HFFc6 (cell line): ENCODE measurements around the gene PLTP. TPM values are rescaled to one million over a fixed set of nuclear protein-coding genes. Genes with fewer than 3 reads are reported as not detected.
A peak's percentile ranks its signal among the peaks of the same experiment; 100 is the strongest.

Experiments
- DNase-seq: peaks from one replicate; pipeline ENCODE4 v3.0.0-alpha.2; 2018
- H3K27ac Mint-ChIP-seq: 2 replicates; pipeline ENCODE4 v1.8.0; 2020; ENCODE audit warnings: mild to moderate bottlenecking, mixed read lengths
- H3K27me3 Mint-ChIP-seq: 2 replicates; pipeline ENCODE4 v1.8.0; 2021; ENCODE audit warnings: mild to moderate bottlenecking, moderate library complexity, mixed read lengths; ENCODE audit not compliant: insufficient read depth
- H3K36me3 Mint-ChIP-seq: 2 replicates; pipeline ENCODE4 v1.8.0; 2021; ENCODE audit warnings: low read depth, mixed read lengths
- H3K4me1 Mint-ChIP-seq: 2 replicates; pipeline ENCODE4 v1.8.0; 2020; ENCODE audit warnings: low read depth, mixed read lengths
- H3K4me3 Mint-ChIP-seq: 2 replicates; pipeline ENCODE4 v1.8.0; 2020; ENCODE audit warnings: mild to moderate bottlenecking, moderate library complexity, mixed read lengths
- H3K9me3 Mint-ChIP-seq: 2 replicates; pipeline ENCODE4 v1.8.0; 2020; ENCODE audit warnings: mild to moderate bottlenecking, mixed read lengths
- CTCF ChIP-seq: fragments of 200-600 bp; sonication (generic); IDR thresholded peaks from 2 replicates; pipeline ENCODE4 v1.5.0; 2021; ENCODE audit warnings: antibody characterized with exemption, mild to moderate bottlenecking
- total RNA-seq, 6 experiments: library from RNA; stranded (reverse); fragmentation: NEBNext Ultra II Directional; extraction: Animal tissue kit (Norgen Biotek cat#: 25700); gene quantifications; 2 replicates in 1 of 6; 3 replicates in 5 of 6; pipeline ENCODE4 v1.2.3, GENCODE V29; 2021

Gene PLTP
- total RNA-seq, 6 experiments from 2014 or later = 8.3 to 13.6 (median 11.1) TPM

DNA sequence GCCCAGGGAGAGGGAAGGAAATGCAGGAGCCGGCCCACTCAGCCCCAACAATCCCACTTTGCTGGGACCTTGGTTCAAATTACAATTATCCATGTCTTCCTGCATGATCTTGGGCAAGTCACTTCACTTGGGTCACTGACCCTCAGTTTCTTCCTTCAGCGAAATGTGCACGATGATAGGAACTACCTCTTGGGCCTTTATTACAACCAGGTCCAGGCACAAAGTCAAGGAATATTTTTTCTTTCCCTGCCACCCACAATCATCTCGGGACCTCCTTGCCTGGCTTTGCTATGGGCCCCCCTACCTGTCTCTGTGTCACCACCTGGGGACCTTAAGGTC is 358 bp upstream of the PLTP start:
- Mint-ChIP-seq H3K4me3 (peak overlapping the region; percentile 85), H3K4me1 (peaks cover 20% of the 10 kb centered on the region), H3K27ac (peak overlapping the region; percentile 60), H3K9me3 (no peaks in the 10 kb centered on the region), H3K36me3 (peaks cover 5% of the 10 kb centered on the region), H3K27me3 (peaks cover 8% of the 10 kb centered on the region)
- no peak for DNase-seq
- TF ChIP-seq CTCF = no peak

GRCh38 chr20:45910670-45911485 is 1.1 kb downstream of the PLTP start:
- Mint-ChIP-seq H3K27ac (peak overlapping the region; percentile 80), H3K4me3 (peak overlapping the region; percentile 85), H3K27me3 (peaks cover 8% of the 10 kb centered on the region), H3K4me1 (peaks cover 26% of the 10 kb centered on the region), H3K9me3 (no peaks in the 10 kb centered on the region), H3K36me3 (peaks cover 5% of the 10 kb centered on the region)
- TF ChIP-seq CTCF = no peak
- peak; percentile 95 for DNase-seq

DNA sequence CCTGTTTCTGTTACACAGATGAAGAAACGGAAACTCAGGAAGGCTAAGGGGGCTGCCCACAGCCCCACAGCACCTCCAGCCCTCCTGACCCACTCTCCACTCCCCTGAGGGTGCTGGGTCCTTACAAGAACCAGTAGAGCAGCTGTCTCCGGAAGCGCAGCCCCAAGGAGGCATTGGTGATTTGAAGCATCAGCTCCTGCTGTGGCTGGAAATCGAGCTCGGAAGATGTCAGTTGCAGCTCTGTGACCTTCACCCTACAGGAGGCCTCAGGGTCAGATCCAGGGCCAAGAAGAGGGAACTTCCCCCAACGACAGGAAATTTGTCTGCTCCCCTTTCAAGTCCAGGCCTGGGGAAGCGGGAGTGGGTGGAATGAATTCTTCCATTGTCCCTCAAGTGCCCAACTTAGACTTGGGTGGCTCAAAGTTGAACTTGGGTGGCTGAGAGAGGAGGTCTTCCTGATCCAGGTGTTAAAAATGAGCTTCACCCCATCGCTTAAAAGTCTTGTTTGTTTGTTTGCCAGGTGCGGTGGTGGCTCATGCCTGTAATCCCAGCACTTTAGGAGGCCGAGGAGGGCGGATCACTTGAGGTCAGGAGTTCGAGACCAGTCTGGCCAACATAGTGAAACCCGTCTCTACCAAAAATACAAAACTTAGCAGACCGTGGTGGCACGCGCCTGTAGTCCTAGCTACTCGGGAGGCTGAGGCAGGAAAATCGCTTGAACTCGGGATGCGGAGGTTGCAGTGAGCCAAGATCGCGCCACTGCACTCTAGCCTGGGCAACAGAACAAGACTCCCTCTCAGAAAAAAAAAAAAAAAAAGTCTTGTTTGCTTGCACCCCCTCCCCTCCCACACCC is 1.9 kb downstream of the PLTP start:
- peaks cover 9% of the 10 kb centered on the region for H3K27me3 Mint-ChIP-seq
- H3K27ac Mint-ChIP-seq = peak overlapping the region; percentile 80; the same call in 1 of the 2 replicates
- H3K9me3 Mint-ChIP-seq = no peaks in the 10 kb centered on the region
- H3K4me3 Mint-ChIP-seq = peak overlapping the region; percentile 60
- H3K4me1 Mint-ChIP-seq = peaks cover 34% of the 10 kb centered on the region
- DNase-seq = no peak
- TF ChIP-seq CTCF = no peak
- peaks cover 5% of the 10 kb centered on the region for H3K36me3 Mint-ChIP-seq

DNA sequence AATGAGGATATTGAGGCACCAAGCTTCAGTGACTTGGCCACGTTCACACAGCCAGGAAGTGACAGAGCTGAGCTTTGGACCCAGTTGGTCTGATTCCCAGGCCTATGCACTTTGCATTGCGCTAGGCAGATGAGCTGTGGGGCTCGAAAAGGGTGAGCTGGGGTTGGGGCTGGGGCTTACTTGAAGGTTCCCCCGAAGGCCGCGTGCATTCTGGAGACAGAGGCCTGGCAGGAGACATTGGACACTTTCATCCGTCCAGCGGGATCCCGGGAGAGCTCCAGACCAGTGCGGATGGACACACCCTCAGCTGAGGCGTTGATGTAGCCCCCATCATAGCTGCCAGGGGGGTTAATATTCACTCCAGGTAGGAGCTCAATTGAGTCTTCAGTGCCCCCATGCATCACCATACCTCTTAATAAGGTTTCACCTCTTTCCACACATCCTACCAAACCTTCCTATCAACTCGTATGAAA is 2.6 kb downstream of the PLTP start:
- Mint-ChIP-seq H3K4me3 (no peak overlapping the region), H3K36me3 (peaks cover 5% of the 10 kb centered on the region), H3K27me3 (peaks cover 9% of the 10 kb centered on the region), H3K4me1 (peaks cover 40% of the 10 kb centered on the region), H3K9me3 (no peaks in the 10 kb centered on the region), H3K27ac (no peak overlapping the region)
- TF ChIP-seq CTCF = no peak
- DNase-seq = no peak

GRCh38 chr20:45908084-45908483 is 3.9 kb downstream of the PLTP start:
- TF ChIP-seq CTCF = no peak
- no peaks in the 10 kb centered on the region for H3K9me3 Mint-ChIP-seq
- H3K36me3 Mint-ChIP-seq = peaks cover 5% of the 10 kb centered on the region
- no peak for DNase-seq
- peaks cover 7% of the 10 kb centered on the region for H3K27me3 Mint-ChIP-seq
- peaks cover 40% of the 10 kb centered on the region for H3K4me1 Mint-ChIP-seq
- H3K4me3 Mint-ChIP-seq = no peak overlapping the region
- no peak overlapping the region for H3K27ac Mint-ChIP-seq
